ENCODE results near the gene HECTD4.
"Not testable (repeated sequence)": the region's sequence is repeated elsewhere in the genome, so short reads cannot be mapped to it uniquely, and the experiment has no call there.

Gene HECTD4

DNA sequence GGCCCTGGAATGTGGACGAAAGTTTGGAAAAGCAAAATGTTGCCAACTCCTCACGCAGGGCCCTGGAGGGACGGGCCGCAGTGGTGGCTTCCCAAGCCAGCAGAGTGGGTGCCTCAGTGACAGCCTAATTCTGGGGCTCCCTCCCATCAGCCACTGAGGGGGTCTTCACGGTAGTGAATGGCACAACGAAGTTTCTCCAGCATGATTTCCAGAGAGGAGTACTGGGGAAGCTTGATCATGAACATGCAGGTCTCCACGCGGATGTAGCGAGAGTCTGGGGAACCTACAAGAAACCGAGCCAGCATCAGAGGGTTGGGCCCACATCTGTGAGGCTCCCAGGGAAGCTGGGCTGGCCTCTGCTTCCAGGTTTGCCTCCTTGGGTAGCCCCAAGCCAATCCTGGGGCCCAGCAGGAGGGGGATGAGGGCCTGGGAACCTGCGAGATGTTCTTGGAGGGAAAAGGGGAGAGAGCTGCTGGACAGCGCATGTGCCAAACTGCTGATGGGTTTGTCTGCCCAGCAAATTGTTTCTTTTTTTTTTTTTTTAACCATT is 219.9 kb downstream of the HECTD4 start:
- H3K4me1 Mint-ChIP-seq: peaks cover 19% of the 10 kb centered on the region
- peaks cover 12% of the 10 kb centered on the region for H3K9me3 Mint-ChIP-seq
- H3K36me3 Mint-ChIP-seq (ENCODE audit: low read depth): peaks cover 51% of the 10 kb centered on the region
- no peak overlapping the region for H3K4me3 Mint-ChIP-seq
- H3K27ac Mint-ChIP-seq: no peak overlapping the region
- ATAC-seq: no peak
- no peaks in the 10 kb centered on the region for H3K27me3 Mint-ChIP-seq
- DNase-seq: no peak

DNA sequence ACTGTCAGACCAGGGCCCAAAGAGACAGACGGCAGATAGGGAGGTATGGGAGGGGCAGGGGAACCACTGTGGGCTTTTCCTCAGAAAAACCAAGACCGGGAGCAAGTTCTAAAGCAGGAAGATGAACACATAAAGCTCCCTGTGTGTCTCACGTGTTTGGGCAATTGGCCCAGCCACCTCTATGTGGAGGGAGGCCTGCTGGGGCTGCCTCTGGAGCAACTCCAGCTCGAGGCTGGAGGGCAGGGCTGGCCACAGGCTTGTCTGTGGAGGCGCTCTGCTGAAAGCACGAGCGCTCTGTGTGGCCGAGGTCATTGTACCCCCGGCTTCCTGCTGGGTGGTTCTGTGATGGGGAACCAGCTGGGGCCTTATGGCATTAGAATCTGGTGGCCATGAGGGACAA is 220.5 kb downstream of the HECTD4 start:
- Mint-ChIP-seq H3K27ac (no peak overlapping the region), H3K27me3 (no peaks in the 10 kb centered on the region), H3K36me3 (ENCODE audit: low read depth) (peaks cover 57% of the 10 kb centered on the region), H3K9me3 (peaks cover 18% of the 10 kb centered on the region), H3K4me1 (peaks cover 19% of the 10 kb centered on the region), H3K4me3 (no peak overlapping the region)
- ATAC-seq (no peak), DNase-seq (no peak)

- peaks cover 27% of the 10 kb centered on the region for H3K9me3 Mint-ChIP-seq
- peaks cover 68% of the 10 kb centered on the region for H3K36me3 Mint-ChIP-seq (ENCODE audit: low read depth)
- H3K27ac Mint-ChIP-seq: no peak overlapping the region
- DNase-seq (no peak), ATAC-seq (no peak)
- peaks cover 21% of the 10 kb centered on the region for H3K4me1 Mint-ChIP-seq
- no peaks in the 10 kb centered on the region for H3K27me3 Mint-ChIP-seq
- H3K4me3 Mint-ChIP-seq: no peak overlapping the region
Measured at GRCh38 chr12:112160611-112161010, 221.6 kb downstream of the HECTD4 start.

DNA sequence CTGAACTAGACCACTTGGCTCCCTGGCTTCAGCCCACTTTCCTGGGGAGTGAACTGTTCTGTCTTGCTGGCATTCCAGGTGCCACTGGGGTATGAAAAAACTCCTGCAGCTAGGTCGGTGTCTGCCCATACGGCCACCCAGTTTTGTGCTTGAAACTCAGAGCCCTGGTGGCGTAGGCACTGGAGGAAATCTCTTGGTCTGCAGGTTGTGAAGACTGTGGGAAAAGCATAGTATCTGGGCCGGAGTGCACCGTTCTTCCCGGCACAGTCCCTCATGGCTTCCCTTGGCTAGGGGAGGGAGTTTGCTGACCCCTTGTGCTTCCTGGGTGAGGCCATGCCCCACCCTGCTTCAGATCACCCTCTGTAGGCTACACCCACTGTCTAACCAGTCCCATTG is 223.1 kb downstream of the HECTD4 start:
- Mint-ChIP-seq H3K4me3 (no peak overlapping the region), H3K27ac (no peak overlapping the region), H3K27me3 (no peaks in the 10 kb centered on the region), H3K36me3 (ENCODE audit: low read depth) (peaks cover 80% of the 10 kb centered on the region), H3K4me1 (peaks cover 21% of the 10 kb centered on the region), H3K9me3 (peaks cover 33% of the 10 kb centered on the region)
- DNase-seq (no peak), ATAC-seq (no peak)

GRCh38 chr12:112158461-112159145 is 223.6 kb downstream of the HECTD4 start:
- H3K36me3 Mint-ChIP-seq (ENCODE audit: low read depth): peaks cover 83% of the 10 kb centered on the region
- not testable (repeated sequence) for H3K27me3 Mint-ChIP-seq, H3K27ac Mint-ChIP-seq, ATAC-seq, H3K4me3 Mint-ChIP-seq
- H3K9me3 Mint-ChIP-seq: peaks cover 37% of the 10 kb centered on the region
- peaks cover 21% of the 10 kb centered on the region for H3K4me1 Mint-ChIP-seq
- DNase-seq: peak; percentile 12

GRCh38 chr12:112153893-112154219 is 228.4 kb downstream of the HECTD4 start:
- ATAC-seq (no peak), DNase-seq (no peak)
- no peaks in the 10 kb centered on the region for H3K27me3 Mint-ChIP-seq
- peaks cover 82% of the 10 kb centered on the region for H3K36me3 Mint-ChIP-seq (ENCODE audit: low read depth)
- peaks cover 37% of the 10 kb centered on the region for H3K9me3 Mint-ChIP-seq
- H3K27ac Mint-ChIP-seq: no peak overlapping the region
- peaks cover 24% of the 10 kb centered on the region for H3K4me1 Mint-ChIP-seq
- no peak overlapping the region for H3K4me3 Mint-ChIP-seq

DNA sequence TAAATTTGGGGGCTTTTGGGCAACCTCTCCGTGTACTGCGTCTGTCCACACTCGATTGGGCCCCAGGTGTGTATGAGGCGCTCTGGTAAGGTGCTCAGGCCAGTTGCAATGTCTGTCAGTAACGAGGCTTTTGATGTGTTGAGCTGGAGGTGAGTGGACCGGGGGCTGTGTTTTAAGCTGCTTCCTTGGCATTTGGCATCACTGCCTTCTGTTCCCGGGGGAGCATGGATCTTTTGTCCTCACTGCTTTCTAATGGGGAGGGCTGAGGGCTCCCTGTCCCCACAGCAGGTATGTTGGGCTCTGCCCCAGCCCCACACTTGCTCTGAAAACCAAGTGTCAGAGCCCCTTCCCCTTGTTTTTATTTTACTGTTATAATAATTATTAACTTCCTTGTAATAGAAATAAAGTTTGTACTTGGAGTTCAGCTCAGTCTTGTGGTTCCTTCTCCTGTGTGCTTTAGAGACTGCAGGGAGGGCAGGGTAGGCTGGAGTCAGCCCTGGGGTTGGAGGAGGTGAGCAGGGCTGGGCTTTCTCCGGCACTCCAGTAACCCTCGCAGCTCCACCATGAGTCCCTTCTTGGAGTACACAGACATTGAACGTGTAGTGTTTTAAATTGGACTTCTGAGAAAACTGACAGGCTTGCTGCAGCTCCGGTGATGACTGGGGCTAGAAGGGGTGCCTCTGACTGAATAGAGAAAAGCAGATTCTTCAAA is 228.9 kb downstream of the HECTD4 start:
- no peak for ATAC-seq
- H3K27ac Mint-ChIP-seq: no peak overlapping the region
- peaks cover 82% of the 10 kb centered on the region for H3K36me3 Mint-ChIP-seq (ENCODE audit: low read depth)
- no peaks in the 10 kb centered on the region for H3K27me3 Mint-ChIP-seq
- H3K9me3 Mint-ChIP-seq: peaks cover 35% of the 10 kb centered on the region
- H3K4me1 Mint-ChIP-seq: peaks cover 19% of the 10 kb centered on the region
- H3K4me3 Mint-ChIP-seq: no peak overlapping the region
- no peak for DNase-seq

DNA sequence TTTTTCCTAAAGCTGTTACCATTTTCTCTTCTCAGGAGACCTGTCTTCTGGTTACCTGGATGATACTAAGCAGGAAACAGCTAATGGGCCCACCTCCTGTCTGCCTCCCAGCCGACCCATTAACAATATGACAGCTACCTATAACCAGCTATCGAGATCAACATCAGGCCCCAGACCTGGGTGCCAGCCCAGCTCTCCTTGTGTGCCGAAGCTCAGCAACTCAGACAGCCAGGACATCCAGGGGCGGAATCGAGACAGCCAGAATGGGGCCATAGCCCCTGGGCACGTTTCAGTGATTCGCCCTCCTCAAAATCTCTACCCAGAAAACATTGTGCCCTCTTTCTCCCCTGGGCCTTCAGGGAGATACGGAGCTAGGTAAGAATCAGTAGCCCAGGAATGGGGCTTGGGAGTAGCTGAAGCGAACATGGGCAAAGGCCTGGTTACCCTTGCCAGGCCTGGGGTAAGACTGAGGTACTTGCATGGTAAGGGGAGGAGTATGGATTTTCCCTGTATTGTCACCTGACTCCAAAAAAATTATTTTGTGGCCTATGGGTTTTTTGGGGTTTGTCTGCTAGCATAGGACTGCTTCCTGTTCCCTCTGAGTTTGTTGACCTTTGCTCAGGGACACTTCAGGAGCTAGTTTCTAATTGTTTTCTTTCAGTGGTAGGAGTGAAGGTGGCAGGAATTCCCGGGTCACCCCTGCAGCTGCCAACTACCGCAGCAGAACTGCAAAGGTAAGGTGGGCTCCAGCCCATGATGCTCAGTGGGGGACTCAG is 230.3 kb downstream of the HECTD4 start:
- Mint-ChIP-seq H3K36me3 (ENCODE audit: low read depth) (peaks cover 74% of the 10 kb centered on the region), H3K4me3 (no peak overlapping the region), H3K4me1 (peaks cover 12% of the 10 kb centered on the region), H3K9me3 (peaks cover 22% of the 10 kb centered on the region), H3K27me3 (no peaks in the 10 kb centered on the region), H3K27ac (peak overlapping the region; percentile 59)
- DNase-seq (no peak), ATAC-seq (no peak)

DNA sequence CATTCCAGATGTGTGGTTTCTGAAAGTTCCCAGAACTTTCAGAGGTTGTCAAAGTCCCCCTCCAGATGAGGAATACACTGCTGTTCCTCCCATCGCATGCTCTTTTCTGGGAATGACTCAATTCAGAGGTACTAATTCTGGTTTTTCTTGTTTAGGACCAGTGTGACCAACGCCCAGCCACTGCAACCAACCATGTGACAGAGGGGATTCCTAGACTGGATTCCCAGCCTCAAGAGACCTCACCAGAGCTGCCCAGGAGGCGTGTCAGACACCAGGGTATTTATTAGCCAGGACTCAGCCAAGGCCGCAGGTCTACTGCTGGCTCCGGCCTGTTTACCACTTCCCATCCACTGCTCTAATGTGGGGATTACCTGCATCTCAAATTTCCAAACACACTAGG is 232.6 kb downstream of the HECTD4 start:
- H3K36me3 Mint-ChIP-seq (ENCODE audit: low read depth): peaks cover 67% of the 10 kb centered on the region
- peak overlapping the region; percentile 56 for H3K27ac Mint-ChIP-seq
- peaks cover 5% of the 10 kb centered on the region for H3K9me3 Mint-ChIP-seq
- peaks cover 15% of the 10 kb centered on the region for H3K4me1 Mint-ChIP-seq
- DNase-seq (no peak), ATAC-seq (no peak)
- H3K4me3 Mint-ChIP-seq: no peak overlapping the region
- no peaks in the 10 kb centered on the region for H3K27me3 Mint-ChIP-seq

GRCh38 chr12:112148031-112148513 is 234.2 kb downstream of the HECTD4 start:
- Mint-ChIP-seq H3K27me3 (no peaks in the 10 kb centered on the region), H3K36me3 (ENCODE audit: low read depth) (peaks cover 57% of the 10 kb centered on the region), H3K4me1 (peaks cover 15% of the 10 kb centered on the region), H3K9me3 (no peaks in the 10 kb centered on the region), H3K27ac (no peak overlapping the region), H3K4me3 (no peak overlapping the region)
- no peak for ATAC-seq
- DNase-seq: no peak

DNA sequence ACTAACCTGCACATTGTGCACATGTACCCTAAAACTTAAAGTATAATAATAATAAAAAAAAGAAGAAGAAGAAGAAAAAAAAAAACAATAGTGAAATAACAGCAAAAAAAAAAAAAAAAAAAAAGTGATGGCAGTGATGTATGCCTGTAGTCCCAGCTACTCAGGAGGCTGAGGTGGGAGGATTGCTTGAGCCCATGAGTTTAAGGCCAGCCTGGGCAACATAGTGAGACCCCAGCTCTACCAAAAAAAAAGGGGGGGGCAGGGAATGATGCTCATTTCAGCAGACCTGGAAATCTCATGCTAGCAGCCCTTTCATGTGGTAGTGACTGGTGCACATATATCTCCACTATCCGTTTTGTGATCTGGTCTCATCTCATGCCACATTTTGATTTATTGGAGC is 236.1 kb downstream of the HECTD4 start:
- Mint-ChIP-seq H3K27ac (peak overlapping the region; percentile 26), H3K4me3 (no peak overlapping the region), H3K9me3 (no peaks in the 10 kb centered on the region), H3K27me3 (no peaks in the 10 kb centered on the region), H3K4me1 (peaks cover 6% of the 10 kb centered on the region), H3K36me3 (ENCODE audit: low read depth) (peaks cover 48% of the 10 kb centered on the region)
- DNase-seq (no peak), ATAC-seq (no peak)

- ATAC-seq (no peak), DNase-seq (no peak)
- no peaks in the 10 kb centered on the region for H3K27me3 Mint-ChIP-seq
- H3K9me3 Mint-ChIP-seq: no peaks in the 10 kb centered on the region
- H3K36me3 Mint-ChIP-seq (ENCODE audit: low read depth): peaks cover 28% of the 10 kb centered on the region
- H3K4me1 Mint-ChIP-seq: no peaks in the 10 kb centered on the region
- no peak overlapping the region for H3K4me3 Mint-ChIP-seq
- H3K27ac Mint-ChIP-seq: peak overlapping the region; percentile 11
Measured at GRCh38 chr12:112140728-112141127, 241.5 kb downstream of the HECTD4 start.

DNA sequence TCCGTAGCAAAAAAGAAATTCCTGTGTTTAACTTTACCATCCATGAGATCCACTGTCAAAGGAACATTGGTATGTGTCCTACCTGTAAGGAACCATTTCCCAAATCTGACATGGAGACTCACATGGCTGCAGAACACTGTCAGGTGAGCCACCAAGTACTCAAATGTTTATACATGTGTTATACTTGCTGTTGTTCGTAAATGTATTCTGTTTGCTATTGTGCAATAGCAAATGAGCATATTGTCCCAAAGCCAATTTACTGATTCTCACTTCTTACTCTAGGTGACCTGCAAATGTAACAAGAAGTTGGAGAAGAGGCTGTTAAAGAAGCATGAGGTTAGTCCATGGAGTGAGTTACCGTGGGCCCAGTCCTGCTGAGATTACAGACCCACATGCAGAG is 247.5 kb downstream of the HECTD4 start:
- H3K9me3 Mint-ChIP-seq: no peaks in the 10 kb centered on the region
- DNase-seq: no peak

DNA sequence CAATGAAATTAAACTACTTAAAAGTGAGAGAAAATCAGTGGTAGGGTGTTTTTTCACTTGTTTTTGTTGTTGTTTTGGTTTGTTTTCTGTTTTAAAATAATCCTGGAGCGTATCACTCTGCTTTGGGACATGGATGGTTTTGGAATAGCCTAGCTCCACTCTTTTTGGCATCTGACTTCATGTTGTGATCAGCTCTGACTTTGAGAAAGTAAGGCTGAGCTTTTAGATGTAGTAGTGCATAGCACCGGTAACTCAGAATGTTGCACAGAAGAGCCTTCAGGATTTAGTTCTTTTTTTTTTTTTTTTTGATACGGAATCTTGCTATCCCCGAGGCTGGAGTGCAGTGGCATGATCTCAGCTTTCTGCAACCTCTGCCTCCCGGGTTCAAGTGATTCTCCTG is 248.8 kb downstream of the HECTD4 start:
- no peaks in the 10 kb centered on the region for H3K9me3 Mint-ChIP-seq
- H3K36me3 Mint-ChIP-seq (ENCODE audit: low read depth): peaks cover 26% of the 10 kb centered on the region
- ATAC-seq (no peak), DNase-seq (no peak)
- no peaks in the 10 kb centered on the region for H3K27me3 Mint-ChIP-seq
- H3K27ac Mint-ChIP-seq: peak overlapping the region; percentile 74
- no peak overlapping the region for H3K4me3 Mint-ChIP-seq
- peaks cover 42% of the 10 kb centered on the region for H3K4me1 Mint-ChIP-seq

More for the DNA sequence above, 247.5 kb downstream of the HECTD4 start:
- Mint-ChIP-seq H3K4me3 (no peak overlapping the region), H3K27me3 (no peaks in the 10 kb centered on the region), H3K4me1 (peaks cover 29% of the 10 kb centered on the region), H3K27ac (no peak overlapping the region), H3K36me3 (ENCODE audit: low read depth) (peaks cover 26% of the 10 kb centered on the region)
- ATAC-seq: no peak
